NB4 (cell line): Measurements from ENCODE around the gene PASD1.

ENCODE experiments used
- DNase-seq: peaks from one replicate; pipeline ENCODE4 v3.0.0; 2010; ENCODE audit warnings: low read depth
- H3K4me3 ChIP-seq: one replicate; pipeline ENCODE4 v1.5.1; 2011; ENCODE audit warnings: mild to moderate bottlenecking, low read depth, low read length, moderate library complexity
- CTCF ChIP-seq: IDR thresholded peaks from one replicate; pipeline ENCODE4 v1.5.1; 2012; ENCODE audit warnings: low read depth, low read length
- MAX ChIP-seq: IDR thresholded peaks from 2 replicates; pipeline ENCODE4 v1.6.1; 2011; ENCODE audit warnings: low read depth, low read length
- MYC ChIP-seq: IDR thresholded peaks from 2 replicates; pipeline ENCODE4 v1.6.1; 2011; ENCODE audit warnings: low read depth, low read length
- POLR2A ChIP-seq: IDR thresholded peaks from 2 replicates; pipeline ENCODE4 v1.6.1; 2011; ENCODE audit warnings: mild to moderate bottlenecking; ENCODE audit not compliant: insufficient read length; ENCODE audit errors: extremely low read depth

The PASD1 gene

GRCh38 chrX:151698485-151698884, 135.0 kb downstream of the PASD1 start:
- no peak overlapping the region for H3K4me3 ChIP-seq
- no peak for DNase-seq
- TF ChIP-seq CTCF: no peak

GRCh38 chrX:151699746-151700145, 136.3 kb downstream of the PASD1 start:
- no peak for DNase-seq
- H3K4me3 ChIP-seq: no peak overlapping the region
- TF ChIP-seq MYC: no peak
- no peak for TF ChIP-seq CTCF
- no peak for TF ChIP-seq POLR2A
- no peak for TF ChIP-seq MAX

- no peak overlapping the region for H3K4me3 ChIP-seq
- no peak for DNase-seq
- TF ChIP-seq MYC (no peak), CTCF (no peak), POLR2A (no peak), MAX (no peak)
Observed at GRCh38 chrX:151700581-151700980, 137.1 kb downstream of the PASD1 start.

- TF ChIP-seq POLR2A (no peak), MYC (no peak), CTCF (no peak), MAX (no peak)
- no peak for DNase-seq
- H3K4me3 ChIP-seq: no peak overlapping the region
Observed at GRCh38 chrX:151701071-151701470, 137.6 kb downstream of the PASD1 start.

- no peak for DNase-seq
- no peak overlapping the region for H3K4me3 ChIP-seq
- TF ChIP-seq POLR2A (no peak), MYC (no peak), CTCF (no peak), MAX (no peak)
Observed at GRCh38 chrX:151701531-151701930, 138.1 kb downstream of the PASD1 start.

- no peak for DNase-seq
- TF ChIP-seq CTCF (no peak), MAX (no peak), MYC (no peak), POLR2A (no peak)
- H3K4me3 ChIP-seq: no peak overlapping the region
Observed at GRCh38 chrX:151702026-151702714, 138.7 kb downstream of the PASD1 start.
